GM12892 (cell line): ENCODE results near the gene GRK4.

Experiments
- POLR2A ChIP-seq: IDR thresholded peaks from 2 replicates; pipeline ENCODE4 v1.6.1; 2011; ENCODE audit warnings: low read depth, low read length, control low read depth
- POLR2AphosphoS5 ChIP-seq: IDR thresholded peaks from 2 replicates; pipeline ENCODE4 v1.6.1; 2011; ENCODE audit warnings: low read depth, low read length, control low read depth
- TAF1 ChIP-seq: IDR thresholded peaks from 2 replicates; pipeline ENCODE4 v1.6.1; 2011; ENCODE audit warnings: low read depth, mild to moderate bottlenecking, control low read depth, low read length, borderline replicate concordance

GRCh38 chr4:3066836-3067400 is 103.5 kb downstream of the GRK4 start:
- no peak for TF ChIP-seq TAF1
- TF ChIP-seq POLR2AphosphoS5, result no peak
- TF ChIP-seq POLR2A, result no peak
